IMR-90 (cell line): ENCODE measurements around the gene CLEC9A.

Source experiments
- BHLHE40 ChIP-seq: fragments of 150-350 bp; IDR thresholded peaks from 2 replicates; pipeline ENCODE4 v1.6.1; 2016; ENCODE audit warnings: mild to moderate bottlenecking, low read depth, low read length
- CEBPB ChIP-seq: IDR thresholded peaks from 2 replicates; pipeline ENCODE4 v1.6.1; 2012; ENCODE audit warnings: low read depth, low read length, improper control_type of control experiment
- FOS ChIP-seq: fragments of 150-350 bp; IDR thresholded peaks from 2 replicates; pipeline ENCODE4 v1.6.1; 2016; ENCODE audit warnings: low read depth, low read length
- MAFK ChIP-seq: IDR thresholded peaks from 2 replicates; pipeline ENCODE4 v1.6.1; 2012; ENCODE audit warnings: low read depth, low read length, improper control_type of control experiment
- MAZ ChIP-seq: IDR thresholded peaks from 2 replicates; pipeline ENCODE4 v1.6.1; 2012; ENCODE audit warnings: low read depth, mild to moderate bottlenecking, low read length, improper control_type of control experiment, moderate library complexity, borderline replicate concordance
- MXI1 ChIP-seq: IDR thresholded peaks from 2 replicates; pipeline ENCODE4 v1.6.1; 2012; ENCODE audit warnings: low read depth, mild to moderate bottlenecking, low read length, moderate library complexity, borderline replicate concordance
- POLR2A ChIP-seq: IDR thresholded peaks from 2 replicates; pipeline ENCODE4 v1.6.1; 2012; ENCODE audit warnings: mild to moderate bottlenecking, low read depth, low read length
- RAD21 ChIP-seq: IDR thresholded peaks from 2 replicates; pipeline ENCODE4 v1.6.1; 2012; ENCODE audit warnings: low read length, improper control_type of control experiment
- RFX5 ChIP-seq: IDR thresholded peaks from 2 replicates; pipeline ENCODE4 v1.8.0; 2012; ENCODE audit warnings: low read depth, mild to moderate bottlenecking, low read length, moderate library complexity
- SMC3 ChIP-seq: fragments of 150-350 bp; IDR thresholded peaks from 2 replicates; pipeline ENCODE4 v1.6.1; 2016; ENCODE audit warnings: low read depth, mild to moderate bottlenecking, antibody characterized with exemption, low read length, moderate library complexity
- TF ChIP-seq, protein P1 (sequence below): conservative IDR thresholded peaks from 2 replicates; pipeline ENCODE4 v1.5.1; 2012; ENCODE audit warnings: mild to moderate bottlenecking, low read depth, low read length, improper control_type of control experiment
- TF ChIP-seq, protein P2 (sequence below): fragments of 150-350 bp; IDR thresholded peaks from 2 replicates; pipeline ENCODE4 v1.6.1; 2016; ENCODE audit warnings: low read depth, mild to moderate bottlenecking, low read length, moderate library complexity, borderline replicate concordance
- TF ChIP-seq, protein P3 (sequence below): fragments of 150-350 bp; IDR thresholded peaks from 2 replicates; pipeline ENCODE4 v1.6.1; 2017; ENCODE audit warnings: mild to moderate bottlenecking, antibody characterized with exemption, low read length, low read depth

DNA sequence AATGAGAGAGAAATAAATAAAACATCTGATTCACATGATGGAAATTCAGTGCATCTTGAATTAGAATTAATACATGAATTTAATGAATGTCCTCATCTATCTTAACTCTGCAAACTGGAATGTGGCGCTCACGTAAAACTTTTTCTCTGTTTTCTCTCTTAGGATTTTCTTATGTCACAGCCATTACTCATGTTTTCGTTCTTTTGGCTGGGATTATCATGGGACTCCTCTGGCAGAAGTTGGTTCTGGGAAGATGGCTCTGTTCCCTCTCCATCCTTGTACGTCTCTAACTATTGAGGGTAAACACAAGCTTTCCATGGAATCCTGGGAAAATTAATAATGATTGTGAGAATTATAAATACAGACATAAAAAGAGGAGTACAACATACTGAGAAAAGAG lies 15.0 kb upstream of the CLEC9A start:
- TF ChIP-seq SMC3 (no peak), FOS (no peak), RAD21 (no peak), MXI1 (no peak), MAZ (no peak), POLR2A (no peak), BHLHE40 (no peak), RFX5 (no peak), MAFK (no peak), CEBPB (no peak)
- TF ChIP-seq, protein P1, sequence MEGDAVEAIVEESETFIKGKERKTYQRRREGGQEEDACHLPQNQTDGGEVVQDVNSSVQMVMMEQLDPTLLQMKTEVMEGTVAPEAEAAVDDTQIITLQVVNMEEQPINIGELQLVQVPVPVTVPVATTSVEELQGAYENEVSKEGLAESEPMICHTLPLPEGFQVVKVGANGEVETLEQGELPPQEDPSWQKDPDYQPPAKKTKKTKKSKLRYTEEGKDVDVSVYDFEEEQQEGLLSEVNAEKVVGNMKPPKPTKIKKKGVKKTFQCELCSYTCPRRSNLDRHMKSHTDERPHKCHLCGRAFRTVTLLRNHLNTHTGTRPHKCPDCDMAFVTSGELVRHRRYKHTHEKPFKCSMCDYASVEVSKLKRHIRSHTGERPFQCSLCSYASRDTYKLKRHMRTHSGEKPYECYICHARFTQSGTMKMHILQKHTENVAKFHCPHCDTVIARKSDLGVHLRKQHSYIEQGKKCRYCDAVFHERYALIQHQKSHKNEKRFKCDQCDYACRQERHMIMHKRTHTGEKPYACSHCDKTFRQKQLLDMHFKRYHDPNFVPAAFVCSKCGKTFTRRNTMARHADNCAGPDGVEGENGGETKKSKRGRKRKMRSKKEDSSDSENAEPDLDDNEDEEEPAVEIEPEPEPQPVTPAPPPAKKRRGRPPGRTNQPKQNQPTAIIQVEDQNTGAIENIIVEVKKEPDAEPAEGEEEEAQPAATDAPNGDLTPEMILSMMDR = no peak
- TF ChIP-seq, protein P2, sequence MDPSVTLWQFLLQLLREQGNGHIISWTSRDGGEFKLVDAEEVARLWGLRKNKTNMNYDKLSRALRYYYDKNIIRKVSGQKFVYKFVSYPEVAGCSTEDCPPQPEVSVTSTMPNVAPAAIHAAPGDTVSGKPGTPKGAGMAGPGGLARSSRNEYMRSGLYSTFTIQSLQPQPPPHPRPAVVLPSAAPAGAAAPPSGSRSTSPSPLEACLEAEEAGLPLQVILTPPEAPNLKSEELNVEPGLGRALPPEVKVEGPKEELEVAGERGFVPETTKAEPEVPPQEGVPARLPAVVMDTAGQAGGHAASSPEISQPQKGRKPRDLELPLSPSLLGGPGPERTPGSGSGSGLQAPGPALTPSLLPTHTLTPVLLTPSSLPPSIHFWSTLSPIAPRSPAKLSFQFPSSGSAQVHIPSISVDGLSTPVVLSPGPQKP = no peak
- TF ChIP-seq, protein P3, sequence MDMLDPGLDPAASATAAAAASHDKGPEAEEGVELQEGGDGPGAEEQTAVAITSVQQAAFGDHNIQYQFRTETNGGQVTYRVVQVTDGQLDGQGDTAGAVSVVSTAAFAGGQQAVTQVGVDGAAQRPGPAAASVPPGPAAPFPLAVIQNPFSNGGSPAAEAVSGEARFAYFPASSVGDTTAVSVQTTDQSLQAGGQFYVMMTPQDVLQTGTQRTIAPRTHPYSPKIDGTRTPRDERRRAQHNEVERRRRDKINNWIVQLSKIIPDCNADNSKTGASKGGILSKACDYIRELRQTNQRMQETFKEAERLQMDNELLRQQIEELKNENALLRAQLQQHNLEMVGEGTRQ = no peak
